ENCODE measurements around the gene STT3B. TPM values are rescaled to one million over a fixed set of nuclear protein-coding genes. Genes with fewer than 3 reads are reported as not detected.
A peak's percentile ranks its signal among the peaks of the same experiment; 100 is the strongest.

Gene STT3B
- total RNA-seq, 3 donors from 2014 or later: 86.0 to 118 (median 94.3) TPM

GRCh38 chr3:31490502-31490901, 42.2 kb upstream of the STT3B start:
- TF ChIP-seq CTCF (IDR thresholded peaks at IDR 0.05): no peak
- intact Hi-C loops (cut with DNase I, micrococcal nuclease): no loop called here
- Histone ChIP-seq H3K4me1 (ENCODE audit: low read depth) (no peaks in the 10 kb centered on the region), H3K36me3 (ENCODE audit: low read depth) (no peaks in the 10 kb centered on the region), H3K9me3 (no peaks in the 10 kb centered on the region), H3K4me3 (no peak overlapping the region)
- ATAC-seq (no peak), DNase-seq (no peak)

GRCh38 chr3:31491660-31492059, 41.1 kb upstream of the STT3B start:
- Histone ChIP-seq H3K36me3 (ENCODE audit: low read depth) (no peaks in the 10 kb centered on the region), H3K9me3 (no peaks in the 10 kb centered on the region), H3K4me3 (no peak overlapping the region), H3K4me1 (ENCODE audit: low read depth) (no peaks in the 10 kb centered on the region)
- DNase-seq: no peak
- no peak for TF ChIP-seq CTCF (IDR thresholded peaks at IDR 0.05)
- intact Hi-C loops (cut with DNase I, micrococcal nuclease): no loop called here
- no peak for ATAC-seq

- DNase-seq: no peak
- intact Hi-C loops (cut with DNase I, micrococcal nuclease): no loop called here
- Histone ChIP-seq H3K9me3 (no peaks in the 10 kb centered on the region), H3K36me3 (ENCODE audit: low read depth) (no peaks in the 10 kb centered on the region), H3K4me1 (ENCODE audit: low read depth) (no peaks in the 10 kb centered on the region), H3K4me3 (no peak overlapping the region)
- peak; percentile 64 for ATAC-seq
- no peak for TF ChIP-seq CTCF (IDR thresholded peaks at IDR 0.05)
Measured at GRCh38 chr3:31493149-31493548, 39.6 kb upstream of the STT3B start.

- ATAC-seq: no peak
- no peak for DNase-seq
- Histone ChIP-seq H3K4me1 (ENCODE audit: low read depth) (no peaks in the 10 kb centered on the region), H3K4me3 (no peak overlapping the region), H3K9me3 (no peaks in the 10 kb centered on the region), H3K36me3 (ENCODE audit: low read depth) (no peaks in the 10 kb centered on the region)
- TF ChIP-seq CTCF (IDR thresholded peaks at IDR 0.05): no peak
- intact Hi-C loops (cut with DNase I, micrococcal nuclease): no loop called here
Measured at GRCh38 chr3:31495971-31496665, 36.6 kb upstream of the STT3B start.

- Histone ChIP-seq H3K36me3 (ENCODE audit: low read depth) (no peaks in the 10 kb centered on the region), H3K9me3 (no peaks in the 10 kb centered on the region), H3K4me3 (no peak overlapping the region), H3K4me1 (ENCODE audit: low read depth) (no peaks in the 10 kb centered on the region)
- no peak for TF ChIP-seq CTCF (IDR thresholded peaks at IDR 0.05)
- no peak for DNase-seq
- ATAC-seq: no peak
- intact Hi-C loops (cut with DNase I, micrococcal nuclease): no loop called here
Measured at GRCh38 chr3:31498791-31499190, 33.9 kb upstream of the STT3B start.

GRCh38 chr3:31499281-31499680, 33.4 kb upstream of the STT3B start:
- Histone ChIP-seq H3K9me3 (no peaks in the 10 kb centered on the region), H3K36me3 (ENCODE audit: low read depth) (no peaks in the 10 kb centered on the region), H3K4me1 (ENCODE audit: low read depth) (peaks cover under 1% of the 10 kb centered on the region), H3K4me3 (no peak overlapping the region)
- DNase-seq: no peak
- intact Hi-C loops (cut with DNase I, micrococcal nuclease): no loop called here
- TF ChIP-seq CTCF (IDR thresholded peaks at IDR 0.05): no peak
- no peak for ATAC-seq

Data from mucosa of descending colon (tissue), 3 donors.